HEK293 (cell line): ENCODE data around the gene GNB1L.

Source experiments
- CTCF ChIA-PET: fragments of 350-600 bp; formaldehyde crosslinking; extraction: SDS; loops from one replicate; lab custom pipeline; 2021; ENCODE audit warnings: antibody characterized with exemption; lab: Yijun Ruan, JAX
- POLR2A ChIA-PET: fragments of 300-600 bp; formaldehyde crosslinking; extraction: SDS; loops from one replicate; lab custom pipeline; 2020; ENCODE audit warnings: antibody characterized with exemption, inconsistent platforms; lab: Yijun Ruan, JAX
- H3K27ac ChIP-seq: fragments of 200-500 bp; sonication (Bioruptor generic); 2 replicates; pipeline ENCODE4 v1.5.1; 2014; ENCODE audit warnings: low read depth, low read length, control low read depth, inconsistent platforms; ENCODE audit errors: extremely low read depth
- H3K36me3 ChIP-seq, 2 experiments: fragments of 200-500 bp in 1 of 2; sonication (Bioruptor generic) in 1 of 2; 1 replicate in 1 of 2; 2 replicates in 1 of 2; pipeline ENCODE4 v1.5.1; 2014 to 2017; ENCODE audit warnings: inconsistent platforms in 2 of 2, low read length in 2 of 2; ENCODE audit not compliant: control insufficient read depth in 2 of 2, insufficient read depth in 1 of 2
- H3K4me1 ChIP-seq: fragments of 200-500 bp; sonication (Bioruptor generic); 2 replicates; pipeline ENCODE4 v1.5.1; 2014; ENCODE audit warnings: mild to moderate bottlenecking, low read length, inconsistent platforms; ENCODE audit not compliant: control insufficient read depth, insufficient read depth
- H3K4me3 ChIP-seq: 2 replicates; pipeline ENCODE4 v1.5.1; 2011; ENCODE audit warnings: low read depth, mild to moderate bottlenecking, control low read depth, low read length, moderate library complexity
- H3K9me3 ChIP-seq: fragments of 200-500 bp; sonication (Bioruptor generic); 2 replicates; pipeline ENCODE4 v1.5.1; 2014; ENCODE audit warnings: low read depth, low read length, inconsistent platforms; ENCODE audit not compliant: control insufficient read depth, insufficient read depth
- GFI1B ChIP-seq: fragments of 450-650 bp; formaldehyde crosslinking; IDR thresholded peaks from 2 replicates; pipeline ENCODE4 v1.5.1; 2016; ENCODE audit warnings: missing biosample characterization, missing genetic modification characterization
- HOXC10 ChIP-seq: sonication (generic); formaldehyde crosslinking; IDR thresholded peaks from 2 replicates; pipeline ENCODE4 v1.8.1; 2023; ENCODE audit warnings: mild to moderate bottlenecking, missing genetic modification reagents
- PRDM4 ChIP-seq: fragments of 450-650 bp; formaldehyde crosslinking; IDR thresholded peaks from 2 replicates; pipeline ENCODE4 v1.5.1; 2017; ENCODE audit warnings: missing biosample characterization, missing genetic modification characterization
- SP2 ChIP-seq: fragments of 450-650 bp; formaldehyde crosslinking; IDR thresholded peaks from 2 replicates; pipeline ENCODE4 v1.5.1; 2016; ENCODE audit warnings: missing biosample characterization, missing genetic modification characterization
- ZBTB1 ChIP-seq: fragments of 450-650 bp; formaldehyde crosslinking; IDR thresholded peaks from 2 replicates; pipeline ENCODE4 v1.5.1; 2016; ENCODE audit warnings: missing biosample characterization, missing genetic modification characterization
- ZNF221 ChIP-seq: fragments of 450-650 bp; formaldehyde crosslinking; IDR thresholded peaks from 2 replicates; pipeline ENCODE4 v1.5.1; 2017; ENCODE audit warnings: missing biosample characterization, missing genetic modification characterization, borderline replicate concordance
- ZNF26 ChIP-seq: fragments of 450-650 bp; formaldehyde crosslinking; IDR thresholded peaks from 2 replicates; pipeline ENCODE4 v1.5.1; 2016; ENCODE audit warnings: missing biosample characterization, missing genetic modification characterization
- ZNF37A ChIP-seq: fragments of 450-650 bp; IDR thresholded peaks from 2 replicates; pipeline ENCODE4 v1.5.1; 2018; ENCODE audit warnings: missing biosample characterization, missing genetic modification characterization
- ZNF423 ChIP-seq: fragments of 450-650 bp; formaldehyde crosslinking; IDR thresholded peaks from 2 replicates; pipeline ENCODE4 v1.5.1; 2016; ENCODE audit warnings: missing biosample characterization, missing genetic modification characterization
- ZNF555 ChIP-seq: fragments of 450-650 bp; formaldehyde crosslinking; conservative IDR thresholded peaks from 2 replicates; pipeline ENCODE4 v1.5.1; 2017; ENCODE audit warnings: missing biosample characterization, mild to moderate bottlenecking, missing genetic modification characterization, inconsistent platforms
- ZNF558 ChIP-seq: fragments of 450-650 bp; formaldehyde crosslinking; IDR thresholded peaks from 2 replicates; pipeline ENCODE4 v1.5.1; 2016; ENCODE audit warnings: missing biosample characterization, missing genetic modification characterization
- ZNF626 ChIP-seq: fragments of 450-650 bp; sonication (Bioruptor Pico); formaldehyde crosslinking; IDR thresholded peaks from 2 replicates; pipeline ENCODE4 v1.5.1; 2018; ENCODE audit warnings: missing biosample characterization, missing genetic modification characterization, inconsistent platforms
- ZNF660 ChIP-seq: fragments of 450-650 bp; IDR thresholded peaks from 2 replicates; pipeline ENCODE4 v1.5.1; 2018; ENCODE audit warnings: missing biosample characterization, mild to moderate bottlenecking, missing genetic modification characterization
- ZSCAN4 ChIP-seq: fragments of 450-650 bp; formaldehyde crosslinking; IDR thresholded peaks from 2 replicates; pipeline ENCODE4 v1.5.1; 2017; ENCODE audit warnings: missing biosample characterization, missing genetic modification characterization

GNB1L gene

DNA sequence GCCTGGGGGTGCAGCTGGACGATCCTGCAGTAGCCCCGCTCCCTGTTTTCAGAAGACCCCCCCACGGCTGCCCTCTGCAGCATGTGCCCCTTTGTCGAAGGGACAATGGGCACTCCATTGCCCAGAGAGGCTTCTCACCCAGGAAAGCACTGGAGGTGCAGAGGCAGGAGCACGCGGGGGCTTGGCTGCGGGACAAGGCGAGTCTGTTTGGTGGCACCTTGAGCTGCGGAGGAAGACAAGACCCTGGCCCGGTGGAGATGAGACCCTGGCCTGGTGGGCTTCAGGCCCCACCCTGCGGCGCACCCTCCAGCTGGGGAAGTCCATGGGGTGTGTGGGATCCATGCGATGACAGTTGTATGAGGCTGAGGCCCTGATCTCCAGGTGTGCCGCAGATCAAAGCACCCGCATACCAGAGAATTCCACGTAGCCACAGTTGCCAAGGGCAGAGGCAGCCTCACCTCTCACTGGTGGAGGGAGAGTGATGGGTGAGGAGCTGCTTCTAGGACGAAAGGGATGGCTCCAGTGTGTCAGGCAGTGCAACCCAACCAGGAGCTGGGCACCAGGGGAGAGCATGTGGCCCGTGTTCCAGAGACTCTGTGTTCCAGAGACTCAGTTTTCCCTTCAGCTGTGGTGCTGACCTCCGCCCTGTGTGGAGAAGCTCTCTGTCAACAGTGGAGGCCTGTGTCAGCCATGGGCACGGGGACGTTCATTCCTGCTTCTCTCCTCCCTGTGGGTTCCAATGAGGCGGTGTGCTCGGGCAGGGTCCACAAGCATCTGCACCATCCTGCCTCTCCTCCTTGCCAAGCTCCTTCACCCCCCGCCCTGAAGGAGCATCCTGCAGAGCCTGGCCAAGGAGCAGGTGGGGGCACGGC, 84.1 kb downstream of the GNB1L start:
- Histone ChIP-seq H3K27ac (no peak overlapping the region), H3K36me3 (peaks cover 0 to 48% of the 10 kb centered on the region in 2 experiments; a peak in 1 of 3 replicates), H3K4me3 (no peak overlapping the region), H3K4me1 (no peaks in the 10 kb centered on the region), H3K9me3 (no peaks in the 10 kb centered on the region)
- TF ChIP-seq ZSCAN4, result no peak
- no peak for TF ChIP-seq PRDM4 (tag by site-specific recombination)
- TF ChIP-seq ZNF26, result no peak
- TF ChIP-seq ZNF626 (tag by site-specific recombination), result no peak
- ChIA-PET CTCF (interaction anchor here (0.6 to 1.8 kb wide), 4 partner anchors 40 to 349 kb away, joined by 3 to 9 read pairs (median 4); no protein-coding TSS in a partner anchor), POLR2A (interaction anchor here (0.9 to 1.3 kb wide), 2 partner anchors 14 to 15 kb away, joined by 3 read pairs; no protein-coding TSS in a partner anchor)

GRCh38 chr22:19769393-19769715, 85.3 kb downstream of the GNB1L start:
- CTCF ChIA-PET, result no interaction called here
- no peaks in the 10 kb centered on the region for H3K4me1 ChIP-seq
- H3K9me3 ChIP-seq, result no peaks in the 10 kb centered on the region
- TF ChIP-seq ZNF221 (tag by site-specific recombination) (no peak), ZNF423 (tag by site-specific recombination) (no peak), ZNF660 (tag by site-specific recombination) (no peak), GFI1B (tag by site-specific recombination) (no peak), ZNF37A (tag by site-specific recombination) (no peak), HOXC10 (CRISPR knock-in tag) (no peak), ZNF558 (tag by site-specific recombination) (no peak), ZNF555 (no peak), ZBTB1 (tag by site-specific recombination) (no peak)
- no peak overlapping the region for H3K4me3 ChIP-seq
- peaks cover 0 to 60% of the 10 kb centered on the region in 2 experiments; a peak in 1 of 3 replicates for H3K36me3 ChIP-seq
- no peak overlapping the region for H3K27ac ChIP-seq
- POLR2A ChIA-PET, result no interaction called here

- H3K9me3 ChIP-seq, result no peaks in the 10 kb centered on the region
- no peak overlapping the region for H3K27ac ChIP-seq
- H3K4me3 ChIP-seq, result no peak overlapping the region
- H3K4me1 ChIP-seq, result no peaks in the 10 kb centered on the region
- peaks cover 0 to 77% of the 10 kb centered on the region in 2 experiments; a peak in 1 of 3 replicates for H3K36me3 ChIP-seq
- TF ChIP-seq SP2 (tag by site-specific recombination), result 0 out of 2 replicates have a peak, but pooled peaks have one; percentile 14
- TF ChIP-seq ZNF423 (tag by site-specific recombination), result no peak
- CTCF ChIA-PET, result no interaction called here
- POLR2A ChIA-PET, result no interaction called here
Measured at GRCh38 chr22:19767427-19768341, 87.0 kb downstream of the GNB1L start.
